Nephron progenitor cell (in vitro differentiated cells): Measurements from ENCODE around the gene NEK6.
"Not testable (repeated sequence)": the region's sequence is repeated elsewhere in the genome, so short reads cannot be mapped to it uniquely, and the experiment has no call there.

ENCODE experiments used
- DNase-seq: peaks from one replicate; pipeline ENCODE4 v3.0.0; 2021
- H3K27ac Mint-ChIP-seq: 2 replicates; pipeline ENCODE4 v1.8.0; 2021; ENCODE audit warnings: mild to moderate bottlenecking, moderate library complexity, mixed read lengths
- H3K27me3 Mint-ChIP-seq: 2 replicates; pipeline ENCODE4 v1.8.0; 2021; ENCODE audit warnings: mild to moderate bottlenecking, low read depth, mixed read lengths; ENCODE audit not compliant: poor library complexity
- H3K36me3 Mint-ChIP-seq: 2 replicates; pipeline ENCODE4 v1.8.0; 2021; ENCODE audit warnings: low read depth, mixed read lengths
- H3K4me1 Mint-ChIP-seq: 2 replicates; pipeline ENCODE4 v1.8.0; 2021; ENCODE audit warnings: mixed read lengths
- H3K4me3 Mint-ChIP-seq: 2 replicates; pipeline ENCODE4 v1.8.0; 2021; ENCODE audit warnings: mild to moderate bottlenecking, moderate library complexity, mixed read lengths
- H3K9me3 Mint-ChIP-seq: 2 replicates; pipeline ENCODE4 v1.8.0; 2021; ENCODE audit warnings: mild to moderate bottlenecking, moderate library complexity, mixed read lengths
- TF ChIP-seq, protein P1 (sequence below): fragments of 200-600 bp; sonication (generic); IDR thresholded peaks from 2 replicates; pipeline ENCODE4 v1.5.0; 2021; ENCODE audit warnings: antibody characterized with exemption

NEK6 gene

DNA sequence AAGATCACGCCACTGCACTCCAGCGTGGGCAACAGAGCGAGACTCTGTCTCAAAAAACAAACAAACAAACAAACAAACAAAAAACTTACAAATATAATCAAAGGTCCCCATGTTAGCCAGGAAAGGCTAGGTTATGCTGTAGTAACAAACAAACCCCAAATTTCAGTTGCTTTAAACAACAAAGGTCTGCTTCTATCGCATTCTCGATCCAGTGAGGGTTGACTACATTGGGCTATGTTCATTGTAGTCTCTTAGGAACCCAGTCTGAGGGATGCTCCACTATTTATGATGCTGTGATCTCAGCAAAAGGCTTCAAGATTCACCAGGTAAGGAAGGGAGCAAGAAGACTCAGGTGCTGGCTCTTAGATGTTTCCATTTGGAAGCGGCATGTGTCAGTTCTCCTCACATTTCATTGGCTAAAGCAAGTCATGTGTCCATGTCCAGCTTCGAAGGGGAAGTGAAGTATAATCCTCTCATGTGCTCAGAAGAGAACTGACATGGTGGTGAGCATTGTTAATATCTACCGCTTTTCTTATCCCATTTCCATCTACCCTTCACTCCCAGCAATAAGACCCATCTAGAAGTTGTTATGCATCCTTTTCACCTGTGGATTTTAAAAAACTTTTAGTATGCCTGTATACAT, 26.5 kb upstream of the NEK6 start:
- Mint-ChIP-seq H3K4me3 (no peak overlapping the region), H3K4me1 (no peaks in the 10 kb centered on the region), H3K27me3 (peaks cover 5% of the 10 kb centered on the region), H3K9me3 (peaks cover 4% of the 10 kb centered on the region), H3K27ac (no peak overlapping the region), H3K36me3 (no peaks in the 10 kb centered on the region)
- no peak for DNase-seq
- TF ChIP-seq, protein P1, sequence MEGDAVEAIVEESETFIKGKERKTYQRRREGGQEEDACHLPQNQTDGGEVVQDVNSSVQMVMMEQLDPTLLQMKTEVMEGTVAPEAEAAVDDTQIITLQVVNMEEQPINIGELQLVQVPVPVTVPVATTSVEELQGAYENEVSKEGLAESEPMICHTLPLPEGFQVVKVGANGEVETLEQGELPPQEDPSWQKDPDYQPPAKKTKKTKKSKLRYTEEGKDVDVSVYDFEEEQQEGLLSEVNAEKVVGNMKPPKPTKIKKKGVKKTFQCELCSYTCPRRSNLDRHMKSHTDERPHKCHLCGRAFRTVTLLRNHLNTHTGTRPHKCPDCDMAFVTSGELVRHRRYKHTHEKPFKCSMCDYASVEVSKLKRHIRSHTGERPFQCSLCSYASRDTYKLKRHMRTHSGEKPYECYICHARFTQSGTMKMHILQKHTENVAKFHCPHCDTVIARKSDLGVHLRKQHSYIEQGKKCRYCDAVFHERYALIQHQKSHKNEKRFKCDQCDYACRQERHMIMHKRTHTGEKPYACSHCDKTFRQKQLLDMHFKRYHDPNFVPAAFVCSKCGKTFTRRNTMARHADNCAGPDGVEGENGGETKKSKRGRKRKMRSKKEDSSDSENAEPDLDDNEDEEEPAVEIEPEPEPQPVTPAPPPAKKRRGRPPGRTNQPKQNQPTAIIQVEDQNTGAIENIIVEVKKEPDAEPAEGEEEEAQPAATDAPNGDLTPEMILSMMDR: no peak

DNA sequence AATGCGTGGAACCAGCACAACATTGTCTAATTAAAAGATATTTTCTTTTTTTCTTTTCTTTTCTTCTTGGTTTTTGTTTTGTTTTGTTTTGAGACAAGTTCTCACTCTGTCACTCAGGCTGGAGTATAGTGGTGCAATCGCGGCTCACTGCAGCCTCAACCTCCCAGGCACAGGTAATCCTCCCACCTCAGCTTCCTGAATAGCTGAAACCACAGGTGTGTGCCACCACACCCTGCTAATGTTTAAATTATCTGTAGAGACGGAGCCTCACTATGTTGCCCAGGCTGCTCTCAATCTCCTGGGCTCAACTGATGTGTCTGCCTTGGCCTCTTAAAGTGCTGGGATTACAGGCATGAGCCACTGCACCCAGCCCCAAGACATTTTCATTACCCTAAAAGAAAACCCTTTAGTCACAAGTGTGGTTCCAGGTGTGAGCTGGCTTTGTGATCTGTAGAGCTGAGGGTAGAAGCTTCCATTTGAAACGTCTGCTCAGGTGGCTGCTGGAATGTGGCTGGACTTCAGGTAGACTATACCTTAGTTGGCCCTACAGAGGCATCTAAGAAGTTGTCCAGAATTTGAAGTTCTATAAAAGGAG, 19.1 kb upstream of the NEK6 start:
- Mint-ChIP-seq H3K36me3 (no peaks in the 10 kb centered on the region), H3K4me3 (no peak overlapping the region), H3K27ac (no peak overlapping the region), H3K4me1 (peaks cover 52% of the 10 kb centered on the region), H3K9me3 (peaks cover 4% of the 10 kb centered on the region), H3K27me3 (peaks cover 7% of the 10 kb centered on the region)
- TF ChIP-seq, protein P1: no peak
- DNase-seq: no peak

DNA sequence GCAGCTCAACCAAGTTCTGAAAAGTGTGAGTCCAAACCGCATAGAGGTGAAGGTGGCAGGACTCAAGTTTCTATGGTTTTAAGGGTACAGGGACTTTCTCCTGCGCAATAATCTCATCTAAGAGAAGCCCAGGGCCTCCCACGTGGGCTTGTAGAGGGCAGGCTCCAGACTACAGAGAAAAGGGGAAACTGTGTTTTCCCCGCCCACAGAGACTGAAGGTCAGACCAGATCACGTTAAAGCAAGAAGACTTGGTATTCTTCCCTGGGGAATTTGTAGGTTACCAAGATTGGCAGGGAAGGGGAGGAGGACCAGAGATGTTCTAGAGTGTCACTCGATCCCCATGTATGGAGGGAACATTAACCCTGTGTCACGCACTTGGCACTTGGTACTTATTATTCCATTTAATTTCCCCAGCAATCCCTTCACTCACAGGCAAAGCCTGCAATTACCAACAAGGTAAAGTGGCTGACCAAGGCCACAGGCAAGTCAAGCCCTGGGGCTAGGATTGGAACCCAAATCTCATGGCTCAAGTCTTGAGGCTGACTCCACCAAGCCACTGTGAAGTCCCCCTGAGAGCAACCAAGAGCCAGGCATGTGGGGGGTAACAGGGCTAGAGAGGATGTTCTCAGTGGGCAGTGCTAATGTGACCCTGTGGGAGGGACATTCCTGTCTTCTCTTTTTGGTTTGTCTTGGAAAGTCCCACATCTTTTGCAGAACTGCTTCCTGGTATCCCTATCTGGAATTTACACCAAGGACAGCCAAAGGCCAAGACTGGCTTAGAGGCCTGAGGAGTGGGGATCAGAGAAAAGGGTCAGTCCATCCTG, 18.3 kb upstream of the NEK6 start:
- TF ChIP-seq, protein P1: no peak
- no peak for DNase-seq
- Mint-ChIP-seq H3K27me3 (peaks cover 7% of the 10 kb centered on the region), H3K36me3 (no peaks in the 10 kb centered on the region), H3K27ac (no peak overlapping the region), H3K4me1 (peaks cover 59% of the 10 kb centered on the region), H3K4me3 (no peak overlapping the region), H3K9me3 (peaks cover under 1% of the 10 kb centered on the region)

DNA sequence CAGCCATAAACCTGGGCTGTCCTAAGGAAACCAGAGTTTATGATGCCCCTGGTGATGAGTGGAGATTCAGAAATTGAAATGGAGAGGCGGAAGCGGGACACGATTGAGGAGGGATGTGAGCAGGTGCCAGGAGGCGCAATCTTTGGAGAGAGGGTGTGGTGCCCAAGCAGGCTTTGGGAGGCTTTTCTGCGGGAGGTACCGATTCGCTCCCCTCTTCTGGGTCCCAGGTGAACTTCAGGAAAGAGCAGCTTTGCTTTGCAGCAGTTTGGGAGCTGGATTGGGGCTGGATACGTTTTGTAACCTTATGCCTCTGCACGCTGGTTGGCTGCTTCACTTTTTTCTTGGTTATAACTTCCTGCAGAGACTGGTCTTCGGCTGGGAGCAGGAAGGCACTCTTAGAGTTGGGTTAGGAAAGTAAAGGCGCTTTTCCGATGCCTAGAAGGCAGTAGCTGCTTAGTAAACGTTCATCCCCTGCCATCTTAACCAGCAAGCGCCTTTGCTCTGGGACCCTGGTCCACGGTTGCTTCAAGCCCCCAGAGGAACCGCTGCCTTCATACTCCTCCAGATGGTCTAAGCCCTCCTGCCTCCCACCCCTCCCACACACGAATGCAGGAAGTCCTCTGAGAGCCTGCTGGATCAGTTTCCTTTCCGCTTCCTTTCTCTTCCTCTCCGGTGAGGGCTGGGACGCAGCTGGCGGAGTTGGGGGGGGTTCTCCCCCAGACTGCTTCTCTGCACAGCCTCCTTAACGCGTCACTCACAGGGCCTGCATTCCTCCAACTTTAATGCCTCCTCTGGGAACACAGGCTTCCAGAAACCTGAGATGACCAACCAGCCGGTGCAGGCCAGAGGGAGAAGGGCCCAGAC, 15.2 kb upstream of the NEK6 start:
- Mint-ChIP-seq H3K27me3 (peaks cover 3% of the 10 kb centered on the region), H3K4me1 (peaks cover 59% of the 10 kb centered on the region), H3K4me3 (peak overlapping the region; percentile 72), H3K27ac (peak overlapping the region; percentile 97), H3K36me3 (no peaks in the 10 kb centered on the region), H3K9me3 (no peaks in the 10 kb centered on the region)
- TF ChIP-seq, protein P1: no peak
- DNase-seq: peak; percentile 81

DNA sequence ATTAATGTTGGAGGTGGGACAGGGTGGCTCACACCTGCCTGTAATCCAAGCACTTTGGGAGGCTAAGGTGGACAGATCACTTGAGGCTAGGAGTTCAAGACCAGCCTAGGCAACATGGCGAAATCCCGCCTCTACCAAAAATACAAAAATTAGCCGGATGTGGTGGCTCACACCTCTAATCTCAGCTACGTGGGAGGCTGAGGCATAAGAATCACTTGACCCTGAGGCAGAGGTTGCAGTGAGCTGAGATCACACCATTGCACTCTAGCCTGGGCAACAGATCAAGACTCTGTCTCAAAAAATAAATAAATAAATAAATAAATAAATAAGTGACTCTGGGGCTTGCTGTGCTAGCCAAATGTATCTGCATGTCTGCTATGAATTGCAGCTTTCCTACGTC, 10.4 kb upstream of the NEK6 start:
- H3K9me3 Mint-ChIP-seq, H3K27ac Mint-ChIP-seq, DNase-seq, H3K4me3 Mint-ChIP-seq, H3K36me3 Mint-ChIP-seq, H3K27me3 Mint-ChIP-seq: not testable (repeated sequence)
- peaks cover 53% of the 10 kb centered on the region for H3K4me1 Mint-ChIP-seq

DNA sequence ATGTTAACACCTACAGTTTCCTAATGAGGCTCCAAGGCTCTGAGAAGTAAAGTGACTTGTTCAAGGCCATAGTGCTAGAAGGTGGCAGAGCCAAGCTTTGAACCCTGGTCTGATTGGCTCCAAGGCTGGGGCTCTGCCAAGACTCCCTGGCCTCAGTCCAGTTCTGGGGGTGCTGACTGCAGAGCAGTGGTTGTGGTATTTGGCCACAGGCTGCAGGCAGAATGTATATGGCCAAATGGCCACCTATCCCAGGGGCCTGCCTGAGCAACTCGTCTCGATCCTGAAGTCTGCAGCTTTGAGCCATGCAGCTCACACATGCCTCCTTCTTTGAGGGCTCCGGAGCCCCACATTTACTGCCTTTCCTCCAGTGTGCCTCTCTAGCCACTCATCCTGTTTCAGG, 9.7 kb upstream of the NEK6 start:
- Mint-ChIP-seq H3K27ac (no peak overlapping the region), H3K4me1 (peaks cover 46% of the 10 kb centered on the region), H3K9me3 (no peaks in the 10 kb centered on the region), H3K36me3 (no peaks in the 10 kb centered on the region), H3K4me3 (no peak overlapping the region), H3K27me3 (no peaks in the 10 kb centered on the region)
- DNase-seq: no peak
- TF ChIP-seq, protein P1: no peak
